SK-N-MC (cell line): ENCODE data around the gene JAK1.
A peak's percentile ranks its signal among the peaks of the same experiment; 100 is the strongest.
"Not testable (repeated sequence)": the region's sequence is repeated elsewhere in the genome, so short reads cannot be mapped to it uniquely, and the experiment has no call there.

ENCODE experiments used
- DNase-seq: peaks from one replicate; pipeline ENCODE4 v3.0.0-alpha.2; 2011; ENCODE audit warnings: low read depth, low spot score
- H3K27ac ChIP-seq: fragments of 200-600 bp; sonication (generic); 2 replicates; pipeline ENCODE4 v1.5.1; 2016; ENCODE audit warnings: mixed run types
- H3K36me3 ChIP-seq: fragments of 200-600 bp; sonication (generic); 2 replicates; pipeline ENCODE4 v1.6.1; 2017; ENCODE audit warnings: antibody characterized with exemption, low read length, mixed read lengths; ENCODE audit not compliant: insufficient read depth
- H3K4me3 ChIP-seq: fragments of 200-600 bp; sonication (generic); 2 replicates; pipeline ENCODE4 v1.5.1; 2016
- H3K9ac ChIP-seq: fragments of 200-600 bp; sonication (generic); 2 replicates; pipeline ENCODE4 v1.8.0; 2017; ENCODE audit warnings: mixed run types, mixed read lengths; ENCODE audit not compliant: insufficient read length
- H3K9me3 ChIP-seq: fragments of 200-600 bp; sonication (generic); 2 replicates; pipeline ENCODE4 v1.6.1; 2017; ENCODE audit warnings: low read depth, mild to moderate bottlenecking, antibody characterized with exemption, low read length, moderate library complexity, mixed read lengths
- EZH2 ChIP-seq: fragments of 200-600 bp; sonication (generic); IDR thresholded peaks from one replicate; pipeline ENCODE4 v1.6.1; 2017; ENCODE audit warnings: antibody characterized with exemption
- FOXP2 ChIP-seq: optimal IDR thresholded peaks from 2 replicates; pipeline ENCODE3; 2011; ENCODE audit warnings: mild to moderate bottlenecking, moderate library complexity; ENCODE audit not compliant: insufficient read depth; ENCODE audit errors: extremely low read length, control extremely low read depth
- POLR2AphosphoS5 ChIP-seq: IDR thresholded peaks from 2 replicates; pipeline ENCODE4 v1.6.1; 2012; ENCODE audit warnings: mild to moderate bottlenecking, low read depth, low read length, borderline replicate concordance

Gene JAK1

GRCh38 chr1:65002508-65003315 lies 36.4 kb upstream of the JAK1 start:
- H3K9ac ChIP-seq = peak overlapping the region; percentile 20

GRCh38 chr1:65002156-65002507 lies 35.8 kb upstream of the JAK1 start:
- TF ChIP-seq EZH2 (no peak), POLR2AphosphoS5 (no peak), FOXP2 (no peak)
- Histone ChIP-seq H3K4me3 (peak overlapping the region; percentile 63), H3K27ac (no peak overlapping the region), H3K36me3 (peaks cover 26% of the 10 kb centered on the region; the same call in 1 of the 2 replicates), H3K9ac (no peak overlapping the region), H3K9me3 (peaks cover 8% of the 10 kb centered on the region; the same call in 1 of the 2 replicates)
- DNase-seq = no peak

More at GRCh38 chr1:65002508-65003315, 36.4 kb upstream of the JAK1 start:
- Histone ChIP-seq H3K4me3 (peak overlapping the region; percentile 63), H3K9me3 (peaks cover 8% of the 10 kb centered on the region; the same call in 1 of the 2 replicates), H3K36me3 (peaks cover 23% of the 10 kb centered on the region; the same call in 1 of the 2 replicates), H3K27ac (0 out of 2 replicates have a peak overlapping the region, but pooled peaks have one; percentile 19)
- peak; percentile 12; the same call in 1 of the 2 replicates for TF ChIP-seq POLR2AphosphoS5
- no peak for TF ChIP-seq FOXP2
- no peak for DNase-seq

GRCh38 chr1:65001231-65001792 lies 35.0 kb upstream of the JAK1 start:
- no peak for DNase-seq

GRCh38 chr1:64998425-64998948 lies 32.1 kb upstream of the JAK1 start:
- not testable (repeated sequence) for DNase-seq, H3K4me3 ChIP-seq, H3K9ac ChIP-seq, H3K9me3 ChIP-seq
- Histone ChIP-seq H3K36me3 (peaks cover 26% of the 10 kb centered on the region; the same call in 1 of the 2 replicates), H3K27ac (peak overlapping the region; percentile 7; the same call in 1 of the 2 replicates)

More at GRCh38 chr1:65001231-65001792, 35.0 kb upstream of the JAK1 start:
- peaks cover 26% of the 10 kb centered on the region; the same call in 1 of the 2 replicates for H3K36me3 ChIP-seq
- H3K9ac ChIP-seq = no peak overlapping the region
- H3K4me3 ChIP-seq = no peak overlapping the region
- peaks cover 8% of the 10 kb centered on the region; the same call in 1 of the 2 replicates for H3K9me3 ChIP-seq
- TF ChIP-seq EZH2 (no peak), POLR2AphosphoS5 (peak; percentile 51; the same call in 1 of the 2 replicates)
- H3K27ac ChIP-seq = no peak overlapping the region

- Histone ChIP-seq H3K36me3 (peaks cover 16% of the 10 kb centered on the region; the same call in 1 of the 2 replicates), H3K4me3 (no peak overlapping the region), H3K9me3 (peaks cover 8% of the 10 kb centered on the region; the same call in 1 of the 2 replicates), H3K27ac (peak overlapping the region; percentile 39), H3K9ac (no peak overlapping the region)
- DNase-seq = no peak
- TF ChIP-seq FOXP2 = no peak
- no peak for TF ChIP-seq POLR2AphosphoS5
- no peak for TF ChIP-seq EZH2
These were observed 30.4 kb upstream of the JAK1 start for GRCh38 chr1:64996541-64997257.

GRCh38 chr1:64995316-64995715 lies 29.0 kb upstream of the JAK1 start:
- DNase-seq = no peak
- Histone ChIP-seq H3K27ac (no peak overlapping the region), H3K36me3 (peaks cover 10% of the 10 kb centered on the region; the same call in 1 of the 2 replicates), H3K9ac (no peak overlapping the region), H3K9me3 (peaks cover 8% of the 10 kb centered on the region; the same call in 1 of the 2 replicates), H3K4me3 (no peak overlapping the region)
- no peak for TF ChIP-seq POLR2AphosphoS5
- no peak for TF ChIP-seq EZH2
- no peak for TF ChIP-seq FOXP2

- no peaks in the 10 kb centered on the region for H3K9me3 ChIP-seq
- no peak overlapping the region for H3K27ac ChIP-seq
- H3K9ac ChIP-seq = no peak overlapping the region
- no peak for DNase-seq
- TF ChIP-seq FOXP2 (no peak), POLR2AphosphoS5 (no peak), EZH2 (no peak)
- H3K36me3 ChIP-seq = no peaks in the 10 kb centered on the region
- H3K4me3 ChIP-seq = no peak overlapping the region
These were observed 20.8 kb upstream of the JAK1 start for GRCh38 chr1:64986903-64987871.

- Histone ChIP-seq H3K4me3 (no peak overlapping the region), H3K9ac (no peak overlapping the region), H3K27ac (no peak overlapping the region), H3K9me3 (no peaks in the 10 kb centered on the region), H3K36me3 (no peaks in the 10 kb centered on the region)
- no peak for DNase-seq
- TF ChIP-seq FOXP2 (no peak), EZH2 (no peak), POLR2AphosphoS5 (no peak)
These were observed 18.4 kb upstream of the JAK1 start for GRCh38 chr1:64984737-64985136.
